ENCODE data around the gene MSMP.

The MSMP gene

GRCh38 chr9:35771534-35771933 lies 17.5 kb upstream of the MSMP start:
- peak; percentile 58 for DNase-seq (ENCODE audit: low spot score)

DNA sequence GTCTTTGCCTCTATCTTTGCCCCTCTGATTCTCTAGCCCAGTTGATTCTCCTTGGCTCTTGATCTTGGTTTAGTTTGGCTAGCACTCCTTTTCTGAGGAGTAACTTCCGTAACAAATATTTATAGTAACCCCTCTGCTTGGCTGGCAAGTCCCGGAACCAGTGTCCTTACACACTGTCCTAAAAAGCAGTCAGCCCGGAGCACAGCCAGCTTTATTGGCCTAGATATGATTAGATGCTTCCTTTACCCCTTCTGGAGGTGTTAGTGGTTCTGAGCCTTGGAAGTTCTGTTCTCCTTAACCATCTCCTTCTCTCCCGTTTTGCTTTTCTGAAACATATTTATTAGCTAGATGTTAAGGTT lies 17.0 kb upstream of the MSMP start:
- no peak for DNase-seq (ENCODE audit: low spot score)

GRCh38 chr9:35769763-35770162 lies 15.7 kb upstream of the MSMP start:
- DNase-seq (ENCODE audit: low spot score), result no peak

DNA sequence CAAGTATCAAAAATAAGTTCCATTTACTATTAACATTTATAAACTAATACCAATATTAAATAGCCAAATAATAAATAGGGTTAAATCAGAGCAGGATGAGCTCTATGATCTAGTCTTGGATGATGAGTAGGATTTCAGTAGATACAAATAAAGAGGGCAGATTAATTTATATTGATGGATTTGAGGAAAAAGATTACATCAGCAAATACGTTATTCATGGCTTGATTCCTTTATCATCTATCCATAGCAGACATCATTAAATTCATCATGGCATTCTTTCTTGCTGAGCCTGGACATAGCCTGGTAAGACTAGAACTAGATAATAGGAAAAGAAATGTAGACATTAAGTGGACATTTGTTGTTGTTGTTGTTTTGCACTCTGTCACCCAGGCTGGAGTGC lies 13.4 kb upstream of the MSMP start:
- no peak for DNase-seq (ENCODE audit: low spot score)

DNA sequence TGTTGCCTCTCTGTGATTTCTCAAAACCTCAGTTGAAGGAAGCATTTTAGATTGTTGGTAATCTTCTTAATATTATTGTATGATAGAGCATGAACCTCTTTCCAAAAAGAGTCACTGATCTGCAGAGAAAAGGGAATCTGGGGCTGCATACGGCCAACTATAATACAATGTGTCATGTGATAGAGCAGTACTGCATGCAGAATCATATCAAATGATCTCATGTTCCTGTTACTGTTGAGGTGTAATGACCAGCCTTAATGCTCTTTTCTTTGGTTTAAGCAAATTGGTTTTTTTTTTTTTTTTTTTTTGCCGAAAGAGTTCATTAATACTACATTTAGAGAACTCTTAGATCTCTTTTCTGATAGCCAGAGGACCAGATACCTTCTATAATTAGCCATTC lies 12.9 kb upstream of the MSMP start:
- no peak for DNase-seq (ENCODE audit: low spot score)

- DNase-seq (ENCODE audit: low spot score), result no peak
Observed at GRCh38 chr9:35763803-35764202, 9.7 kb upstream of the MSMP start.

DNA sequence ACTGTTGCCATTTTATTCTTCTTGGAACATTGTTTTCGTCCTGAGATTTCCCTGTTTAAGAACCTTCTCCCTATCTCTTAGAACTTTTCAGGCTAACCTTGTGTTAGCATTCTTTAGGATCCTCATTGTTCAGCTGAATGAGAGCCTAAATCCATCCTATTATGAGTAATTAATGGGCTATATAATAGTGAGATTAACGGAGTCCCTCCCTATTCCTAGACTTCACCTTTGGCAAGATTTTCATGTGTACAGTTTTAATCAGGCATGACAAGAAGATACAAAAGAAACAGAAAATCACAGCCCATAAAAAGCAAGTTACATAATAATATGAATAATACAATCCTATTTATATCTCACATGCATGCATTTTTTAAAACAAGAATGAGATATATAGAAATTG lies 9.1 kb upstream of the MSMP start:
- DNase-seq (ENCODE audit: low spot score), result no peak

DNA sequence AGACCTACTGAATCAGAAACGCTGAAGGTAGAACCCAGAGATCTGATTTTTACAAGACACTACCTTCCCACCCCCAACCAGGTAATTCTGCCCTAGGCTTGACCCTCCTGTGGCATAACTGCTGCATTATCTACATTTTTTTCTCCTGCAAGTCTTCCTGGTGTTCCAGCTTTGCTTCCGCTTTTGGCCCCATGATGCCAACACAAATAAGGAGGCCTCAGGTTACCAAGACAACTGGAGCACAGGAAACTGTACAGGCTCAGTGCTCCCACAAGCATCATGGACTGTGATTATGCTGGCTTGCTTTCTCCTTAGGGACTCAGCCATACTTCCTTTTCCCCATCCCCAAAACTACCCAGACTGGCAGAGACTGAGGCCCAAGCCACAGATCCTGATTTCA lies 6.6 kb upstream of the MSMP start:
- no peak for DNase-seq (ENCODE audit: low spot score)

DNA sequence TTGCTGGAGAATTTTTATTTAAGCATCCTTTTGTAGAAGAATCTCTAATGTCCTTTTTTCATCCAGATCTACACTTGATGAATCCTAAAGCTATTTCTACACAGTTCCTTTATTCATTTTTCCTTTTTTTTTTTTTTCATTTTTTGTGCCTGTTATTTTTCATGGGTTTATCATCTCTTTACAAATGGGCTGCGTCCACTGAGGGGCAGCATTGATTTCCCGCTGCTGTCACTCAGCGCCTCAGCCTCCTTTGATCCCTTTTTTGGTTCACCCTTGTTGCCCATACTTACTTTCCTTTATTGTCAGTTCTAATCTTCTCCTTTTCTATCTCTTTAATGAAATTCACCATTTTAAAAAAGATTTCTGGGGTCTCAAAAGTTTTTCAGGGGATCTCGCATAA lies 5.7 kb upstream of the MSMP start:
- no peak for DNase-seq (ENCODE audit: low spot score)

- DNase-seq (ENCODE audit: low spot score), result no peak
Observed at GRCh38 chr9:35758475-35759050, 4.5 kb upstream of the MSMP start.

DNA sequence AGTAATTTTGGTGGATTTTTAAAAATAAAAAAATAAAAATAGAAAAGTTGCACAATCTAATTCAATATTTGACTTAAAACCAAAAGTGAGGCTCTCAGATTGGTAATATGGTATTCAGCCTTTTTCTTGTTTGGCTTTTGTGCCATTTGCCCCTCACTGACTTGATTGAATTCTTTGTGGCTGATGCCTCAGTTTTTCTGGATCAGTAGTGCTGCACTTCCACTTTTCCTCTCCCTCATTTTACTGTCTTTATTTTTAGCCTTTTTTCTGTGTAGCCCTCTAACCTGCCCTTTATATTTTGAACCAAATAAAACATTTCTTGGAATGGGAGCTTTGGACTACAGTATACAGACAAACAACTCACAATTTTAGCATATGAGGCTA lies 3.8 kb upstream of the MSMP start:
- no peak for DNase-seq (ENCODE audit: low spot score)

GRCh38 chr9:35757226-35757891 lies 3.3 kb upstream of the MSMP start:
- no peak for DNase-seq (ENCODE audit: low spot score)

DNA sequence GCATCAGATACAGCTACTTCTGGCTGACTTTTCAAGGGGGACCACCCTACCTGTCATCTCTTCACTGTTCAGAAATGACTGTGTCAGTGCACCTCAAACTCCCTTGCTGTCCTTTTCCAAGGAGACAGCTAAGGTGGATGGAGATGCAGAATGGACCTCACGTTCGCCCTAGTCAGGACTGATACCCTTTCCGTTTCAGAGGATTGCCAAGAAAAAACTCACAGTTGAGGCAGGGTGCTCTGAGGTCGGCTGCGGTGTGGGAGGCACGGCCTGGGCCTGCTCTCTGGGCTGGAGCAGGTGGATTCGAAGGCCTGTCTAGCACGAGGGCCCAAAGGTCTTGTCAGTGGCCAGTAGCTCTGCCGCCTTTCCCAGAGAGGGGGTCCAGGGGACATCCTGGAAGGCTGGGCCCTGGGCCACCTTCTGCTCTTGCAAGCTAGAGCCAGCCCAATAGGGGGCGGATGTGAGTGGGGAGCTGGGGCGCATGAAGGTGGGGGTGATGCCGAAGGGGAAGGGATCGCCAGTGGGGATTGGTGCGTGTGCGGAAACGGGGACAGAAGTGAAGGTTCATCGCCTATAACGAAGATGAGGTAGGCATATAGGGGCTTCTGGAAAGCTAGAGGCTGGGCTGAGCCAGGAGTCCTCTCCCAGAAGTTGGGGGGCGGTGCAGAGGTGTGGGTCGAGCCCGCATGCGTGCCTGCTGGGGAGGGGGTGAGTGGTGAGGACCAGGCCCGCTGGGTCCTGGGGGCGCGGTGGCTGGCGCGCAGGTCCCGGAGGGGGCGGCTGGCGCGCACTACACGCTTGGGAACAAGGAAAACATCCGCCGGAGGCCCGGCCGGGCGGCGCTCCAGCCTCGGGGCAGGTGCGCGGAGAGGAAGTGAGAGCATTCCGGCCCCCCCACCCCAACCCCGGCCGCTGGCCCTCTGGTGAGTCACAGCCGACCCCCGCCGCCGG lies 2.5 kb upstream of the MSMP start:
- DNase-seq (ENCODE audit: low spot score), result peak; percentile 39

DNA sequence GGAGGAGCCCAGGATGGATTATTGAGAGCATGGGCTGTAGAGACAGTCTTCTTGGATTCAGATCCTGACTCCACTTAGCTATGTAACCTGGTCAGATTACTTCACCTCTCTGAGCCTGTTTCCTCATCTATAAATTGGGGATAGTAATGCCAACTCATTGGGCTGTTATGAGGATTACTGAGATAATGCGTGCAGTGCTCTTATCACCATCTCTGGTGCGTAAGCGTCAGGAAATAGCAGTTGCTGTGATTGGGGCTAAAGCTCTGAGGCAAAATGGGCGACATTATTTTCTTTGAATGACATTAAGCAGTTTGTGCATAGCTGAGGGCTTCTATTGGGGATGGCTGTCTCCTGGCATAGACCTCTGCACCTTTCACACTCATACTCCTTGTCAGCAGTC lies 995 bp upstream of the MSMP start:
- DNase-seq (ENCODE audit: low spot score), result no peak

- no peak for DNase-seq (ENCODE audit: low spot score)
Observed at GRCh38 chr9:35753466-35753865, 610 bp downstream of the MSMP start.

- no peak for DNase-seq (ENCODE audit: low spot score)
Observed at GRCh38 chr9:35750256-35750531, 3.9 kb downstream of the MSMP start.

DNA sequence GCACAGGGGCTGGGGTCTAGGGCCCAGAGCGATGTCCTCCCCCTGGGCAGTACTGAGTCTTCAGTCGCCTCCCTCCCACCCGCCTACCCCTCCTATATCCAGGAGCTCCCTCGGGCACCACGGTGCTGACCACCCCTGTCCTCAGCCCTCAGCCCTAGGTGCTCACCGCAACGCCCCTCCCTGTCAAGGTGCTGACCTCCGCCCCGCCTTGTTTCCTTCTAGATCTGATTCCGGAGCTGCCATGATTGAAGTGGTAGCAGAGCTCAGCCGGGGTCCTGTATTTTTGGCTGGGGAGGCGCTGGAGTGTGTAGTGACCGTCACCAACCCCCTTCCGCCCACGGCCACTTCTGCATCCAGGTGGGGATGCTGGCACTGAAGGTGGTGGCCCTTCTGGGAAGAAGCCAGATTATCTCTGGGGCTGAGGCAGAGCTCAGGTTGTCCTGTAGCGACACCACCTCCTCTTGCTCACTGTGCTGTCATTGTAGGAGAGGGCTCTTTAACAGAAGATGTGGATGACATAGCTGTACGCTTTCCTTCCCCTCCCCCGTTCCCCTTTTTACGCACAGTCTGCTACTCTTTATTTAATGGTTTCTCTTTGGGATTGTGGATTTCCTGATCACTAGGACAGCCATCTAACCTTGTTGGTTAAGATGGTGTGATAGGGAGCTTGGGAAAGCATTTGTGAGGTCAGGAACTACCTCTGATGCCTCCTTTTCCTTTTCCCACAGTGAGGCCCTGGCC lies 4.4 kb downstream of the MSMP start:
- peak; percentile 20 for DNase-seq (ENCODE audit: low spot score)

- peak; percentile 73 for DNase-seq (ENCODE audit: low spot score)
Observed at GRCh38 chr9:35748858-35749514, 5.1 kb downstream of the MSMP start, which contains the start of the genes GBA2 and RGP1. Gene GBA2, minus strand, starts transcription at chr9:35749228. Its CDS starts 524 bp downstream, at chr9:35748704. Gene RGP1, plus strand, starts transcription at chr9:35749287. Its CDS starts 469 bp downstream, at chr9:35749756.

DNA sequence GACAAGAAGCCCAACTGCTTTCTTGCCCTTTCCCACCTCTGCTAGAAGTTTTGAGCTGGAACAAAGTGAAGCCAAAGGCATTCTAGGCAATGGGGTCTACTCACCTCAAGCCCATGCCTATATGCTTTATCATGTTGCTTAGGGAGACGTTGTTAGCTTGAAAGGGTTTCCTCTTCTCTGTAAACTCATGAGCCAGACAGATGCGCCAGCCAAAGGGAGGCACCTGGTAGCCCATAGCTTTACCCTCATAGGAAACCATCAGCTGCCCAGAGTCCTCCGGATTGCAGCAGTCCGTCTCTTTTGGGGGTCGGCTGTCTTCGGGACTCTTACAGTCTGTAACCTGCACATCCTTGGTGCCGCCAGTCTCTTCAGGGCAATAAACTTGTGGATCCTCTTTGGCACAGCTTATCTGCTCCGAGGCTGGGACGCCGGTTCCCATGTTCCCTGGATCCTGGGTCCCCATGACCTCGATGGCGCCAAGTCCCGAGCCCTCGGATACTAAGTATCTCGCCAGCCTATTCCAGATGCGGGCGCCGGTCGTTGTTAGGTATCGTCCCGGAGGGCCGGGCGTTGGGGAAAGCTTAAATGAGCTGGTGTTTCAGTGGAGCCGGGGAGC lies 5.7 kb downstream of the MSMP start:
- DNase-seq (ENCODE audit: low spot score), result no peak

- DNase-seq (ENCODE audit: low spot score), result no peak
Observed at GRCh38 chr9:35746583-35746982, 7.5 kb downstream of the MSMP start.

GRCh38 chr9:35745569-35745968 lies 8.5 kb downstream of the MSMP start:
- DNase-seq (ENCODE audit: low spot score), result no peak

Data from hematopoietic multipotent progenitor cell treated with erythropoietin and hydrocortisone succinate and interleukin-3 and kit ligand, for 17 days (in vitro differentiated cells).